ENCODE measurements around the gene TMC5. TPM values are rescaled to one million over a fixed set of nuclear protein-coding genes. Genes with fewer than 3 reads are reported as not detected.
"Not testable (repeated sequence)": the region's sequence is repeated elsewhere in the genome, so short reads cannot be mapped to it uniquely, and the experiment has no call there.

TMC5 gene
- total RNA-seq, 4 donors from 2014 or later, result 1.1 to 2.0 (median 1.7) TPM

- H3K4me1 ChIP-seq, result no peaks in the 10 kb centered on the region
- H3K27ac ChIP-seq, result no peak overlapping the region
- H3K4me3 ChIP-seq, result no peak overlapping the region
- H3K9me3 ChIP-seq, result no peaks in the 10 kb centered on the region
- no peak for DNase-seq (ENCODE audit: low spot score in 2 of 2)
- WGBS, result 93% methylated on average over 6 of the region's 6 CpGs
- no peaks in the 10 kb centered on the region for H3K27me3 ChIP-seq
- no peak for TF ChIP-seq POLR2A (IDR thresholded peaks at IDR 0.05)
- no peak for TF ChIP-seq POLR2AphosphoS5 (IDR thresholded peaks at IDR 0.05)
- no peak for TF ChIP-seq EP300 (IDR thresholded peaks at IDR 0.05)
- no peak for TF ChIP-seq CTCF (IDR thresholded peaks at IDR 0.05)
- H3K36me3 ChIP-seq, result peaks cover 54% of the 10 kb centered on the region
Observed at GRCh38 chr16:19540241-19540970, 122.7 kb downstream of the TMC5 start.

GRCh38 chr16:19542138-19542821, 124.6 kb downstream of the TMC5 start:
- Histone ChIP-seq H3K4me1 (no peaks in the 10 kb centered on the region), H3K4me3 (no peak overlapping the region), H3K36me3 (peaks cover 54% of the 10 kb centered on the region), H3K9me3 (no peaks in the 10 kb centered on the region), H3K27ac (no peak overlapping the region), H3K27me3 (no peaks in the 10 kb centered on the region)
- TF ChIP-seq CTCF (IDR thresholded peaks at IDR 0.05) (no peak), EP300 (IDR thresholded peaks at IDR 0.05) (no peak), POLR2A (IDR thresholded peaks at IDR 0.05) (no peak), POLR2AphosphoS5 (IDR thresholded peaks at IDR 0.05) (no peak)
- no peak for DNase-seq (ENCODE audit: low spot score in 2 of 2)
- 67% methylated on average over 3 of the region's 3 CpGs for WGBS

- H3K27ac ChIP-seq; H3K4me3 ChIP-seq; H3K27me3 ChIP-seq; DNase-seq (ENCODE audit: low spot score in 2 of 2); H3K4me1 ChIP-seq; H3K9me3 ChIP-seq: not testable (repeated sequence)
- 73% methylated on average over 10 of the region's 10 CpGs for WGBS
- peaks cover 58% of the 10 kb centered on the region for H3K36me3 ChIP-seq
Observed at GRCh38 chr16:19543278-19543996, 125.8 kb downstream of the TMC5 start.

GRCh38 chr16:19548144-19548543, 130.5 kb downstream of the TMC5 start:
- Histone ChIP-seq H3K27ac (no peak overlapping the region), H3K27me3 (no peaks in the 10 kb centered on the region), H3K9me3 (no peaks in the 10 kb centered on the region), H3K4me1 (no peaks in the 10 kb centered on the region), H3K4me3 (no peak overlapping the region), H3K36me3 (peaks cover 55% of the 10 kb centered on the region)
- DNase-seq (ENCODE audit: low spot score in 2 of 2), result no peak
- WGBS, result 98% methylated on average over 3 of the region's 3 CpGs
- TF ChIP-seq CTCF (IDR thresholded peaks at IDR 0.05), result no peak
- TF ChIP-seq POLR2A (IDR thresholded peaks at IDR 0.05), result no peak
- no peak for TF ChIP-seq POLR2AphosphoS5 (IDR thresholded peaks at IDR 0.05)
- no peak for TF ChIP-seq EP300 (IDR thresholded peaks at IDR 0.05)

Other genes with a start within 250 kb of the TMC5 start
- gene SYT17, start 249.6 kb upstream of the TMC5 start, total RNA-seq, result 10 to 100 TPM in 2 of 4 donors, 1 to 10 TPM in 2; 2.5 to 27.6 (median 9.7) TPM
- gene CLEC19A, start 132.2 kb upstream of the TMC5 start, total RNA-seq, result not detected
- gene GDE1, start 104.2 kb downstream of the TMC5 start, total RNA-seq, result 10 to 100 TPM; 32.7 to 58.1 (median 44.7) TPM
- gene CCP110, start 106.1 kb downstream of the TMC5 start, total RNA-seq, result 10 to 100 TPM in 3 of 4 donors, 1 to 10 TPM in 1; 8.4 to 21.0 (median 13.5) TPM
- 10 to 100 TPM; 16.3 to 30.4 (median 20.7) TPM for gene VPS35L, start 137.8 kb downstream of the TMC5 start, total RNA-seq